BJ (cell line): ENCODE results near the gene HECW1. TPM values are rescaled to one million over a fixed set of nuclear protein-coding genes. Genes with fewer than 3 reads are reported as not detected.
"Not testable (repeated sequence)": the region's sequence is repeated elsewhere in the genome, so short reads cannot be mapped to it uniquely, and the experiment has no call there.

Experiments used
- CTCF ChIA-PET: fragments of 350-600 bp; formaldehyde crosslinking; extraction: SDS; loops from one replicate; lab custom pipeline; 2021; ENCODE audit warnings: antibody characterized with exemption, inconsistent platforms; lab: Yijun Ruan, JAX
- POLR2A ChIA-PET: fragments of 300-600 bp; sonication (Branson Sonifier 250); formaldehyde crosslinking; extraction: SDS; loops from one replicate; lab custom pipeline; 2021; ENCODE audit warnings: antibody characterized with exemption; lab: Charles Lee
- DNase-seq: peaks from one replicate; pipeline ENCODE4 v3.0.0-alpha.2; 2011; ENCODE audit warnings: low read depth
- H3K27me3 ChIP-seq: 2 replicates; pipeline ENCODE4 v1.6.0; 2011; ENCODE audit warnings: low read length; ENCODE audit not compliant: control insufficient read depth, insufficient read depth
- H3K36me3 ChIP-seq: 2 replicates; pipeline ENCODE4 v1.5.1; 2011; ENCODE audit warnings: low read length; ENCODE audit not compliant: control insufficient read depth, insufficient read depth
- H3K4me3 ChIP-seq: 2 replicates; pipeline ENCODE4 v1.5.1; 2011; ENCODE audit warnings: low read depth, mild to moderate bottlenecking, control low read depth, low read length
- polyA plus RNA-seq: library from polyadenylated mRNA; depleted of rRNA; stranded (reverse); fragments of >200 nt; gene quantifications from 2 replicates; pipeline ENCODE4 v1.2.3, GENCODE V29; 2011
- TF ChIP-seq, protein P1 (sequence below): IDR thresholded peaks from 2 replicates; pipeline ENCODE4 v1.5.1; 2011; ENCODE audit warnings: low read depth, mild to moderate bottlenecking, control low read depth, inconsistent platforms, low read length, moderate library complexity; ENCODE audit not compliant: insufficient read depth

Gene HECW1
- polyA plus RNA-seq, 1 experiment = 2.9 TPM

DNA sequence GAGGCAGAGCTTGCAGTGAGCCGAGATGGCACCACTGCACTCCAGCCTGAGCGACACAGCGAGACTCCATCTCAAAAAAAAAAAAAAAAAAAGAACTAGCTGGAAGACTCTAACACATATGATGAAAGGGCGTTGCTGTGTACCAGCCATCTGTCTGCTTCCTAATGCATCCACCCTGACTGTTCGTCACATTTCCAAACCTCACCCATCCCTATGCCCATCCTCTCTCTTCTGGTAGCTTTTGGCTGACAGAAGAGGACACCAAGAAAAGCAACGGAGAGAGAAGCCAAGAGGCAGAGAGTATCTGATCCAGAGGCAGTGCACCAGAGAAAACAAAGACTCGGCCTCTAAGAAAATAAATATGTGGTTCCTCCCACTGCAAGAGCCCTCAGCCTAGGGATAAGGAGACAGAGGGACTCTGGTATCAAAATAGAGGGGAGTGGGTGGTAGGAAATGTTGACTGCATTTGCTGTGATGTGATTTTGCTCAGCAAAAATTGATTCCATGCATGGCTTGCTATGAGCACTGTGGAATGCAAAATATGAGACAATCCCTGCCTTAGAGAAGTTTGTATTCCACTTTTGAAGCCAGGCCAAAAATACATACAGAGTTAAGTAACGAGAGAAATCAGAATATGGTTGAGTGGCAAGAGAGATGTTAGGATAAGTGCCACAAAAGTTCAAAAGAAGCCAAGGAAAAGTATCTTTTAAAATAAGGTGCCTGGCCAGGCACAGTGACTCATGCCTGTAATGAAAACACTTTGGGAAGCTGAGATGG lies 369.6 kb downstream of the HECW1 start:
- ChIA-PET CTCF (interaction anchor here (1.0 to 1.2 kb wide), 2 partner anchors 11 to 101 kb away, joined by 3 to 5 read pairs; partner anchors contain the start of gene STK17A), POLR2A (no interaction called here)
- Histone ChIP-seq H3K36me3 (no peaks in the 10 kb centered on the region), H3K27me3 (no peaks in the 10 kb centered on the region), H3K4me3 (no peak overlapping the region)
- TF ChIP-seq, protein P1, sequence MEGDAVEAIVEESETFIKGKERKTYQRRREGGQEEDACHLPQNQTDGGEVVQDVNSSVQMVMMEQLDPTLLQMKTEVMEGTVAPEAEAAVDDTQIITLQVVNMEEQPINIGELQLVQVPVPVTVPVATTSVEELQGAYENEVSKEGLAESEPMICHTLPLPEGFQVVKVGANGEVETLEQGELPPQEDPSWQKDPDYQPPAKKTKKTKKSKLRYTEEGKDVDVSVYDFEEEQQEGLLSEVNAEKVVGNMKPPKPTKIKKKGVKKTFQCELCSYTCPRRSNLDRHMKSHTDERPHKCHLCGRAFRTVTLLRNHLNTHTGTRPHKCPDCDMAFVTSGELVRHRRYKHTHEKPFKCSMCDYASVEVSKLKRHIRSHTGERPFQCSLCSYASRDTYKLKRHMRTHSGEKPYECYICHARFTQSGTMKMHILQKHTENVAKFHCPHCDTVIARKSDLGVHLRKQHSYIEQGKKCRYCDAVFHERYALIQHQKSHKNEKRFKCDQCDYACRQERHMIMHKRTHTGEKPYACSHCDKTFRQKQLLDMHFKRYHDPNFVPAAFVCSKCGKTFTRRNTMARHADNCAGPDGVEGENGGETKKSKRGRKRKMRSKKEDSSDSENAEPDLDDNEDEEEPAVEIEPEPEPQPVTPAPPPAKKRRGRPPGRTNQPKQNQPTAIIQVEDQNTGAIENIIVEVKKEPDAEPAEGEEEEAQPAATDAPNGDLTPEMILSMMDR = no peak
- DNase-seq = no peak

DNA sequence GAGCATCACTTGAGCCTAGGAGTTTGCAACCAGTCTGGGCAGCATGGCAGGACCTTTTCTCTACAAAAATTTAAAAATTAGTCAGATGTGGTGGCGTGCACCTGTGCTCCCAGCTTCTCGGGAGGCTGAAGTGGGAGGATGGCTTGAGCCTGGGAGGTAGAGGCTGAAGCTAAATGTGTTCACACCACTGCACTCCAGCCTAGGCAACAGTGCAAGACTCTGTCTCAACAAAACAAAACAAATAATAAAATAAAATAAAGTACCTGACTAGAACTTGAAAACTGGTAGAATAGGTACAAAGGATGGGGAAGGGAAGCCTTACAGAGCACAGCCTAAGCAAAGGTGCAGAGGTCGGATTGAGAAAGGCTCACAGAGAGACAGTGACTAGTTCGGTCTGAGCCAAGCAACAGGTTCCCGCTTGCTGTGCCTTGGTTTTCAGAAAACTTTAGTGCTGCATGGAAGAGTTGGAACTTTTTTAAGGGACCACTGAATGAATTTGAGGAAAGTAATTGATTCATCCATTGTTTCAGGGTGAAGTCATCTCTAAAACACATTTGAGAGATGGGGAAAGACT lies 370.3 kb downstream of the HECW1 start:
- Histone ChIP-seq H3K4me3 (no peak overlapping the region), H3K27me3 (no peaks in the 10 kb centered on the region), H3K36me3 (no peaks in the 10 kb centered on the region)
- DNase-seq = no peak
- ChIA-PET CTCF (interaction anchor here (1.2 kb wide), 1 partner anchor 100 kb away, joined by 3 read pairs; the partner anchor contains the start of gene STK17A), POLR2A (no interaction called here)
- TF ChIP-seq, protein P1 = no peak

DNA sequence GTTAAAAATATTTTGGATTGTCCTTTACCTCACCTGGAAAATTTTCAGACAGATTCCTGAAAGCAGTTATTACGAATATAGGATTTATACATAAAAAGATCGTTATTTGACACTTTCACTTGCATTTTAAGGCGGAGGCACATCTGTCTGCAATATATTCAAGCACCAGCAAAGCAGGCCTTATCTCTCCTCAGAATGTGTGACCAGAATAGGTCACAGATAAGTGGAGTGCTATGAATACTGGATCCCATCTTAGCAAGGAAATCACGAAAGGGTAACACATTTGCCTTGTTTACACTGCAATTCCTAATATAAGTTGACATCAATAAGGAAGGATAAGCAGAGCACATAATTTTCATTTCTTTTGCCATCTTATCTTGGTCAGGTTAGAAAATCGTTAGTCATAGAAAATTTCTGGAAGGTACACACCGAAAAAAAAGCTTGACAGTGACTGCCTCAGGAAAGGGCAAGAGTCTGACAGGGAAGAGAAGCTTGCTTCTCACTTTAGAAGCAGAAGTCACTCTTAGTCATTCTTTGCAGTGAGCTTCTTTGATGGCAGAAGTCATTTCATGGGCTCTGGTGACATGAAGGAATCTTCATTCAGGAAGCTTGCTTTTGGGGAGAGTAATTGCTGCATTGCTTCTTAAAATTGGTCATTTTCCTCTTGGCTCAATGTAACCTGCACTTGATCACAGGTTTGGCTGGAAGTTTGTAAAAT lies 372.4 kb downstream of the HECW1 start:
- Histone ChIP-seq H3K27me3 (0 out of 2 replicates have a peak, but pooled peaks cover 2% of the 10 kb centered on the region), H3K36me3 (no peaks in the 10 kb centered on the region), H3K4me3 (no peak overlapping the region)
- no peak for DNase-seq
- ChIA-PET POLR2A (interaction anchor here (0.6 kb wide), 1 partner anchor 14 kb away, joined by 3 read pairs; no protein-coding TSS in a partner anchor), CTCF (interaction anchor here (0.5 to 0.7 kb wide), 2 partner anchors 12 to 226 kb away, joined by 3 to 4 read pairs; no protein-coding TSS in a partner anchor)
- TF ChIP-seq, protein P1 = no peak

DNA sequence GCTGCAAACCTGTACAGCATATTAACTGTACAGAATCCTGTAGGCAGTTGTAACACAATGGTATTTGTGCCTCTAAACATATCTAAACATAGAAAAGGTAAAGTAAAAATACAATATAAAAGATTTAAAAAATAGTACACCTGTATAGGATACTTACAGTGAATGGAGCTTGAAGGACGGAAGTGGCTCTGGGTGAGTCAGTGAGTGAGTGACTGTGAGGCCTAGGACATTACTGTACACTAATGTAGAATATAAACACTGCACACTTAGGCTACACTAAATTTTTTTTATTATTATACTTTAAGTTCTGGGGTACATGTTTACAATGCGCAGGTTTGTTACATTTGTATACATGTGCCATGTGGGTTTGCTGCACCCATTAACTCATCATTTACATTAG lies 373.1 kb downstream of the HECW1 start:
- TF ChIP-seq, protein P1 = no peak
- CTCF ChIA-PET = no interaction called here
- DNase-seq = no peak
- Histone ChIP-seq H3K36me3 (no peaks in the 10 kb centered on the region), H3K4me3 (no peak overlapping the region), H3K27me3 (0 out of 2 replicates have a peak, but pooled peaks cover 4% of the 10 kb centered on the region)
- POLR2A ChIA-PET = no interaction called here

DNA sequence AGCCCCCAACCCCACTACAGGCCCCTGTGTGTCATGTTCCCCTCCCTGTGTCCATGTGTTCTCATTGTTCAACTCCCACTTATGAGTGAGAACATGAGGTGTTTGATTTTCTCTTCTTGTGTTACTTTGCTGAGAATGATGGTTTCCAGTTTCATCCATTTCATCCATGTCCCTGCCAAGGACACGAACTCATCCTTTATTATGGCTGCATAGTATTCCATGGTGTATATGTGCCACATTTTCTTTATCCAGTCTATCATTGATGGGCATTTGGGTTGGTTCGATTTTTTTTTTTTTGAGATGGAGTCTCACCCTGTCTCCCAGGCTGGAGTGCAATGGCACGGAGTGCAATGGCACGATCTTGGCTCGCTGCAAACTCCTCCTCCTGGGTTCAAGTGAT lies 373.6 kb downstream of the HECW1 start:
- DNase-seq, POLR2A ChIA-PET, CTCF ChIA-PET, H3K36me3 ChIP-seq, H3K27me3 ChIP-seq, H3K4me3 ChIP-seq: not testable (repeated sequence)
